Right atrium auricular region (tissue), 2 donors: ENCODE measurements around the gene PCDHB7. TPM values are rescaled to one million over a fixed set of nuclear protein-coding genes. Genes with fewer than 3 reads are reported as not detected.
"Not testable (repeated sequence)": the region's sequence is repeated elsewhere in the genome, so short reads cannot be mapped to it uniquely, and the experiment has no call there.

Experiments
- DNase-seq: peaks from one replicate; pipeline ENCODE4 v3.0.0-alpha.2; 2019; ENCODE audit warnings: low spot score
- H3K27ac ChIP-seq, 2 donors: fragments of 200-600 bp; sonication (generic); 1 replicate in 1 of 2; 2 replicates in 1 of 2; pipeline ENCODE4 v1.5.1; 2016 to 2019
- H3K27me3 ChIP-seq, 2 donors: fragments of 200-600 bp; sonication (generic); one replicate each; pipeline versions ENCODE4 v1.5.1 to v1.6.0; 2017 to 2019
- H3K36me3 ChIP-seq: fragments of 200-600 bp; sonication (generic); one replicate; pipeline ENCODE4 v1.5.1; 2016
- H3K4me1 ChIP-seq, 2 donors: fragments of 200-600 bp; sonication (generic); one replicate each; pipeline versions ENCODE4 v1.5.1 to v1.6.0; 2017 to 2019
- H3K4me3 ChIP-seq, 2 donors: fragments of 200-600 bp; sonication (generic); 1 replicate in 1 of 2; 2 replicates in 1 of 2; pipeline ENCODE4 v1.5.1; 2017 to 2019; ENCODE audit warnings: mild to moderate bottlenecking in 1 of 2, moderate library complexity in 1 of 2
- H3K9me3 ChIP-seq, 2 donors: fragments of 200-600 bp; sonication (generic); one replicate each; pipeline ENCODE4 v1.5.1; 2019
- total RNA-seq, 2 donors: library from RNA; depleted of rRNA; stranded (reverse); fragments of >200 nt; gene quantifications; one replicate each; pipeline ENCODE4 v1.1.0, GENCODE V29; 2016
- TF ChIP-seq, protein P1 (sequence below), 2 donors: fragments of 200-600 bp; sonication (generic); IDR thresholded peaks; one replicate each; pipeline ENCODE4 v1.5.1; 2019; ENCODE audit warnings: antibody characterized with exemption in 2 of 2

The PCDHB7 gene
- total RNA-seq, 2 donors from 2014 or later = 1.0 to 1.4 TPM

DNA sequence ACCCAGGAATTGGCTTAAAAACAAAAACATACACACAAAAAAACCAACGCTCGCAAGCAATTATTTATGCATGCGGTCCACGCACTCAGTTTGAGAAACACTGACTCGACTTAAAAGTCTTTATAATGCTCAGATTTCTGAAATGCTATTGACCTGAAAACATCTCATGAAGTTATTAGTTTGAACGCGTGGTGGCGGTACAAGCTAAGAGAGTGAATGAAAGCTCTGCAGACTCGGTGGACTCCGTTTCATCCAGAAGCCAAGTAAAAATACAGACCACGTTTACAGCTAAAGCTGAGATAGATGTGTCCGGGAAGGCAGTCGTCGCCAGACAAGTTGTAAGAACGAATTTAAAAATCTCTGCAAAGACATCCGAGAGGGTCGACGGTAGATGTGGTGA lies 22.6 kb upstream of the PCDHB7 start, which contains the start of gene PCDHB6:
TSS of gene PCDHB6 (plus strand) at position 246 of the 400 bp plus-strand sequence. CDS start 201 bp downstream, outside the sequence.
- no peaks in the 10 kb centered on the region for H3K4me1 ChIP-seq
- no peak within 1 kb of the TSS for H3K4me3 ChIP-seq
- peaks cover 5 to 75% of the 10 kb centered on the region in 2 donors for H3K9me3 ChIP-seq
- TF ChIP-seq, protein P1, sequence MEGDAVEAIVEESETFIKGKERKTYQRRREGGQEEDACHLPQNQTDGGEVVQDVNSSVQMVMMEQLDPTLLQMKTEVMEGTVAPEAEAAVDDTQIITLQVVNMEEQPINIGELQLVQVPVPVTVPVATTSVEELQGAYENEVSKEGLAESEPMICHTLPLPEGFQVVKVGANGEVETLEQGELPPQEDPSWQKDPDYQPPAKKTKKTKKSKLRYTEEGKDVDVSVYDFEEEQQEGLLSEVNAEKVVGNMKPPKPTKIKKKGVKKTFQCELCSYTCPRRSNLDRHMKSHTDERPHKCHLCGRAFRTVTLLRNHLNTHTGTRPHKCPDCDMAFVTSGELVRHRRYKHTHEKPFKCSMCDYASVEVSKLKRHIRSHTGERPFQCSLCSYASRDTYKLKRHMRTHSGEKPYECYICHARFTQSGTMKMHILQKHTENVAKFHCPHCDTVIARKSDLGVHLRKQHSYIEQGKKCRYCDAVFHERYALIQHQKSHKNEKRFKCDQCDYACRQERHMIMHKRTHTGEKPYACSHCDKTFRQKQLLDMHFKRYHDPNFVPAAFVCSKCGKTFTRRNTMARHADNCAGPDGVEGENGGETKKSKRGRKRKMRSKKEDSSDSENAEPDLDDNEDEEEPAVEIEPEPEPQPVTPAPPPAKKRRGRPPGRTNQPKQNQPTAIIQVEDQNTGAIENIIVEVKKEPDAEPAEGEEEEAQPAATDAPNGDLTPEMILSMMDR (IDR thresholded peaks at IDR 0.05) = peak in 1 of 2 donors; percentile 18
- H3K27ac ChIP-seq = no peak within 1 kb of the TSS
- H3K27me3 ChIP-seq = no peaks in the 10 kb centered on the region
- H3K36me3 ChIP-seq = no peaks in the 10 kb centered on the region
- no peak for DNase-seq

GRCh38 chr5:141150224-141150992 lies 22.0 kb upstream of the PCDHB7 start:
- Histone ChIP-seq H3K4me1 (no peaks in the 10 kb centered on the region), H3K27ac (no peak overlapping the region), H3K36me3 (no peaks in the 10 kb centered on the region), H3K27me3 (no peaks in the 10 kb centered on the region), H3K4me3 (no peak overlapping the region), H3K9me3 (peaks cover 5 to 81% of the 10 kb centered on the region in 2 donors)
- TF ChIP-seq, protein P1 (IDR thresholded peaks at IDR 0.05) = no peak
- no peak for DNase-seq

GRCh38 chr5:141150993-141151325 lies 21.5 kb upstream of the PCDHB7 start:
- DNase-seq = no peak
- no peaks in the 10 kb centered on the region for H3K27me3 ChIP-seq
- H3K4me3 ChIP-seq = no peak overlapping the region
- no peak overlapping the region for H3K27ac ChIP-seq
- peaks cover 5 to 86% of the 10 kb centered on the region in 2 donors for H3K9me3 ChIP-seq
- H3K4me1 ChIP-seq = no peaks in the 10 kb centered on the region
- H3K36me3 ChIP-seq = no peaks in the 10 kb centered on the region
- TF ChIP-seq, protein P1 (IDR thresholded peaks at IDR 0.05) = no peak

DNA sequence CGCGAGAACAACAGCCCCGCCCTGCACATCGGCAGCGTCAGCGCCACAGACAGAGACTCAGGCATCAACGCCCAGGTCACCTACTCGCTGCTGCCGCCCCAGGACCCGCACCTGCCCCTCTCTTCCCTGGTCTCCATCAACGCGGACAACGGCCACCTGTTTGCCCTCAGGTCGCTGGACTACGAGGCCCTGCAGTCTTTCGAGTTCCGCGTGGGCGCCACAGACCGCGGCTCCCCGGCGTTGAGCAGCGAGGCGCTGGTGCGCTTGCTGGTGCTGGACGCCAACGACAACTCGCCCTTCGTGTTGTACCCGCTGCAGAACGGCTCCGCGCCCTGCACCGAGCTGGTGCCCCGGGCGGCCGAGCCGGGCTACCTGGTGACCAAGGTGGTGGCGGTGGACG lies 20.8 kb upstream of the PCDHB7 start:
- not testable (repeated sequence) for H3K27ac ChIP-seq, H3K4me3 ChIP-seq, H3K36me3 ChIP-seq, H3K4me1 ChIP-seq, H3K27me3 ChIP-seq, DNase-seq
- H3K9me3 ChIP-seq = peaks cover 5 to 91% of the 10 kb centered on the region in 2 donors

DNA sequence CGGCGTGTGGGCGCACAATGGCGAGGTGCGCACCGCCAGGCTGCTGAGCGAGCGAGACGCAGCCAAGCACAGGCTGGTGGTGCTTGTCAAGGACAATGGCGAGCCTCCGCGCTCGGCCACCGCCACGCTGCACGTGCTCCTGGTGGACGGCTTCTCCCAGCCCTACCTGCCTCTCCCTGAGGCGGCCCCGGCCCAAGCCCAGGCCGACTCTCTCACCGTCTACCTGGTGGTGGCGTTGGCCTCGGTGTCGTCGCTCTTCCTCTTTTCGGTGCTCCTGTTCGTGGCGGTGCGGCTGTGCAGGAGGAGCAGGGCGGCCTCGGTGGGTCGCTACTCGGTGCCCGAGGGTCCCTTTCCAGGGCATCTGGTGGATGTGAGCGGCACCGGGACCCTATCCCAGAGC lies 20.3 kb upstream of the PCDHB7 start:
- H3K27ac ChIP-seq, H3K4me3 ChIP-seq, H3K27me3 ChIP-seq, H3K4me1 ChIP-seq, H3K36me3 ChIP-seq, DNase-seq: not testable (repeated sequence)
- H3K9me3 ChIP-seq = peaks cover 5 to 91% of the 10 kb centered on the region in 2 donors

DNA sequence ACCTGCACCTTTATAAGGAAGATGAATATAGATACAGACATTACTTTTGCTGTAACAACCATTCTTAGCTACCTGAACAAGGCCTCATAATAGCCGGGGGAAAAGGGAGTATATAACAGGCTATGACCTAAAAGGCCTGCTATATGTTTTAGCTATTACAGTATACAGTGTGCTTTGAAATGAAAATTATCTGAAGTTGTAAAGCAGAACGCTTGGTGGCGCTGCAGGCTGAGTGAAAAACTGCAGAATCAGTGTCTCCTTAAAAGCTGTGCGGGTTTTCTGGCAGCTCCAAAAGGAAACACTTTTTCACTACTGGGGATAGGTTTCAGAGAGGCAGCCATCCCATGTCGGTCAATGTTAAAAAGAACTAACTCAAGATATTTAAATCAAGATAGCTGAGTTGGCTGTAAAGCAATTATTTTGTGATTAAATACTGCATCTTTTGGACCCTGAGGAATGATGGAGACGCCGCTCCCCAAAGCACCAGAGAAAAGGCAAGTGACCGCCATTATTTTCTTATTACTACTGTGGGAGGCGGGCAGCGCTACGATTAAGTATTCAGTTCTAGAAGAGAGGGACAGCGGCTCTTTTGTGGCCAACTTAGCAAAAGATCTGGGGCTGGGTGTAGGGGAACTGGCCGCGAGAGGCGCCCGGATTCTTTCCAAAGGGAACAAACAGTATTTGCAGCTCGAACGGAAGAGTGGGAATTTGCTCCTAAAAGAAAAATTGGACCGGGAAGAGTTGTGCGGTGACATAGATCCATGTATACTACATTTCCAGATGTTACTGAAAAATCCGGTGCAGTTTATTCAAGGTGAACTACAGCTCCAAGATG lies 16.7 kb upstream of the PCDHB7 start:
- TF ChIP-seq, protein P1 (IDR thresholded peaks at IDR 0.05) = no peak
- Histone ChIP-seq H3K27ac (no peak overlapping the region), H3K36me3 (no peaks in the 10 kb centered on the region), H3K27me3 (no peaks in the 10 kb centered on the region), H3K4me3 (no peak overlapping the region), H3K9me3 (peaks cover 0 to 73% of the 10 kb centered on the region in 2 donors), H3K4me1 (no peaks in the 10 kb centered on the region)
- DNase-seq = no peak

GRCh38 chr5:141157356-141157755 lies 15.1 kb upstream of the PCDHB7 start:
- H3K27me3 ChIP-seq, H3K4me3 ChIP-seq, DNase-seq, H3K27ac ChIP-seq, H3K36me3 ChIP-seq, H3K4me1 ChIP-seq: not testable (repeated sequence)
- peaks cover 0 to 60% of the 10 kb centered on the region in 2 donors for H3K9me3 ChIP-seq

GRCh38 chr5:141157901-141158300 lies 14.5 kb upstream of the PCDHB7 start:
- H3K4me3 ChIP-seq, H3K27ac ChIP-seq, H3K27me3 ChIP-seq, H3K36me3 ChIP-seq, DNase-seq, H3K4me1 ChIP-seq: not testable (repeated sequence)
- peaks cover 0 to 58% of the 10 kb centered on the region in 2 donors for H3K9me3 ChIP-seq

- peaks cover 10 to 60% of the 10 kb centered on the region in 2 donors for H3K9me3 ChIP-seq
- H3K4me1 ChIP-seq, DNase-seq, H3K27ac ChIP-seq, H3K4me3 ChIP-seq, H3K27me3 ChIP-seq, H3K36me3 ChIP-seq: not testable (repeated sequence)
These were observed 2.1 kb downstream of the PCDHB7 start for GRCh38 chr5:141174291-141175104.
